GM13976 (cell line): Measurements from ENCODE around the gene USP36.

Experiments
- DNase-seq: peaks from one replicate; pipeline ENCODE4 v3.0.0; 2012; ENCODE audit warnings: low spot score
- CTCF ChIP-seq: IDR thresholded peaks from 2 replicates; pipeline ENCODE4 v1.5.1; 2012; ENCODE audit warnings: borderline replicate concordance, mild to moderate bottlenecking; ENCODE audit not compliant: insufficient read depth; ENCODE audit errors: extremely low read depth, missing control alignments, control extremely low read depth
- in situ Hi-C: fragments of 300-500 bp; cut with MboI; formaldehyde crosslinking; loops from one replicate; pipeline ENCODE4 v1.12.0; 2022; ENCODE audit warnings: low sequenced_read_pairs, mixed read lengths, inconsistent platforms; ENCODE audit not compliant: unreplicated experiment

Gene USP36

DNA sequence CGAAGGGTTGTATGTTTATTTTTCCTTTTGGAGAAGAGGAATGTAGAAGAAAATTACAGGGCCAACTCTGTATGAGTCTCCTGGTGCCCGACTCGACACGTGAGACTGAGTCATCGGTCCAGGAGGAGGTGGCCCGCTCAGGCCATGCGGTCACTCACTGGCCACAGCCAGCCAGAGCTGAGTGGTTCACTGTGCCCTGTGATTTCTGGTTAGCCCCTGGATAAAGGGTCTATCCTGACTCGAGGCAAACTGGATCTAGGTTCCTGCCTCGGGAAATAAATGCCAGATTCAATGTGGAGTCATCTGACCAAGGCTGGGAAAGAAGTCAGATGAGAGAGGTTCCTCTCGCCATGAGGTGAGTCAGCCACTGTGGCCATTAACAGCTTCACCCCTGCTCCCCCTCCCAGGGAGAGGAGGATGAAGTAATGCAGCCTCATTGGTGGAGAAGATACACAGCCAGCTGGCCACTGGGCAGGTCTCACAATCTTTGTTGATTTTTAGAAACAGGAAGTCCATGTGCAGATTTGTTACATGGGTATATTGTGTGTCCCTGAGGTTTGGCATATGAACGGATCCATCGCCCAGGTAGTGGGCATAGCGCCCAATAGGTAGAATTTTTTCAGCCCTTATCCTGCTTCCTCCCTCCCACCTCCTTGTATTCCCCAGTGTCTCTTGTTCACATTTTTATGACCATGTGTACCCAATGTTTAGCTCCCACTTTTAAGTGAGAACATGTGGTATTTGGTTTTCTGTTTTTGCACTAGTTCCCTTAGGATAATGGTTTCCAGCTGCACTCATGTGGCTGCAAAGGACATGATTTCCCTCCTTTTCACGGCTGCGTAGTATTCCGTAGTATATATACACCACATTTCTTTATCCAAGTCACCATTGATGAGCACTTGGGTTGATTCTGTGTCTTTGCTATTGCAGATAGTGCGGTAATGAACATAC, 21.7 kb upstream of the USP36 start:
- in situ Hi-C loops, result loop anchor here (10.0 kb wide), 1 partner anchor 102 kb away; no protein-coding TSS in a partner anchor
- no peak for TF ChIP-seq CTCF

GRCh38 chr17:78861229-78861628, 20.6 kb upstream of the USP36 start:
- in situ Hi-C loops, result loop anchor here (10.0 kb wide), 1 partner anchor 104 kb away; no protein-coding TSS in a partner anchor
- TF ChIP-seq CTCF, result no peak
- no peak for DNase-seq

More for the DNA sequence above, 21.7 kb upstream of the USP36 start:
- DNase-seq, result no peak

- in situ Hi-C loops, result no loop called here
- no peak for DNase-seq
- TF ChIP-seq CTCF, result no peak
Measured at GRCh38 chr17:78859051-78859450, 18.4 kb upstream of the USP36 start.

DNA sequence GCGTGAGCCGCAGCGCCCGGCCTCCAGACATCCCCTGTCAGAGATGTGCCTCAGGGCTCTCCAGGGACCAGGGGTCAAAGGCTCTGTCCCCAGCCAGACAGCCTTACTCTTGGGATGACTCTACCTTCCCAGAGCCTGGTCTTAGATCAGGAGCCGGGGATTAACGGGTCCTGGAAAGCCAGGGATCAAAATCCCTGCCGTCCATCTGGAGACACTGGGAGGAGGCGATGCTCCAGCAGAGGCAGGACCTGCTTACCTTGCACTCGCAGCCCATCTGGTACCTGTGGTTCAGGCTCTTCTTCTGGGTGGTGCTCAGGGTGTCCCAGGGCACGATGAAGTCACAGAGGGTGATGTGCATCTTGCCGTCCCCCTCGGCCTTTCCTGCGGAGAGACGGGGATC, 16.7 kb upstream of the USP36 start:
- in situ Hi-C loops, result no loop called here
- DNase-seq, result no peak
- TF ChIP-seq CTCF, result no peak

DNA sequence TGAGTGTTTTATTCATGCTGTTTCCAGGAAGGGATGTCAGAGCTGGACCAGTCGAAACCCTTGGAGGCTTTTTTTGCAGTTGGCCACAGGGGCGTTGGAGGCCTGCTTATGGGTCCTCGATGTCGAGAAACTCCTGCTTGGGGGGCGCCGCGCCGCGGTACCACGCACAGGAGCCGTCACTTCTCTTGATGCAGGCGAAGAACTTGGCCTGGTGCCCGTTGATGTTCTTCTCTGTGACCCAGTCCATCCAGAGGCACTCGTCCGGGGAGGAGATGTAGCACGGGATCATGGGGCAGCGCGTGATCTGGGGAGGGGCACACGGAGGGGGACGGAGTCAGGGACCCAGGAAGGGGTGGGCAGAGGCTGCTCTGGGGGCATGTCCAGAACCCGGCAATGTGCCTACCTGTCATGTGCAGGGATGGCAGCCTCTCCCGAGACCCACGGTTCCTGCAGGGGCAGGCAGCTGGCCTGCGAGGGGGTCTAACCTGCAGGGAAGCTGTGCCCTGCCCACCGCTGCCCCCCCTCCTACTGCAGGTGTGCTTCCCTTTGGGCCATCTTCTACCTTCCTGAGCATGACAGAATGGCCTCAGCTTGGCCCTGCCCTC, 15.0 kb upstream of the USP36 start:
- no peak for TF ChIP-seq CTCF
- in situ Hi-C loops, result no loop called here
- DNase-seq, result no peak

DNA sequence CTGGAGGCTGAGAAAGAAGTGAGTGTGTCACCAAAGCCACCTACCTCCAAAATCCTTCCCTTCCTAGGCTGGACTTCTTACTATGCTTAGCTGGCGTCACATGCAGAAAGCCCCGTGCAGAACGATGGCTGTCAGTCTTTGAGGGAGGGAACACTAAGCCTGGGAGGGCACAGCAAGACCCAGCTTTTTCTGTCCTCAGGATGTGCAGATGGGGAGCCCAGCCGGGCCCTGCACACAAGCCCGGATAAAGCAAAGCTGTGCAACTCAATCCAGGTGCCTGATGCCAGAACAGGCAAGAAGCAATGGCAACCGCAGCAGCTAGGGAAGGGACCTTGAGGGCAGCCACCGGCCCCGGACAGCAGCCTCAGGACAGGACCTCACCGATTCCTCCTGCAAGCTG, 13.9 kb upstream of the USP36 start:
- in situ Hi-C loops, result no loop called here
- DNase-seq, result no peak
- no peak for TF ChIP-seq CTCF
